Karpas-422 (cell line): ENCODE measurements around the gene PDZD11. TPM values are rescaled to one million over a fixed set of nuclear protein-coding genes. Genes with fewer than 3 reads are reported as not detected.
"Not testable (repeated sequence)": the region's sequence is repeated elsewhere in the genome, so short reads cannot be mapped to it uniquely, and the experiment has no call there.

ENCODE experiments used
- DNase-seq: peaks from one replicate; pipeline ENCODE4 v3.0.0-alpha.2; 2015
- H2AFZ ChIP-seq: fragments of 200-600 bp; sonication (generic); 2 replicates; pipeline ENCODE4 v1.6.1; 2014; ENCODE audit warnings: antibody characterized with exemption, low read length, mixed read lengths
- H3K27ac ChIP-seq: fragments of 200-600 bp; sonication (generic); 2 replicates; pipeline ENCODE4 v1.5.1; 2014; ENCODE audit warnings: mild to moderate bottlenecking, low read length, moderate library complexity
- H3K27me3 ChIP-seq: fragments of 200-600 bp; sonication (generic); 2 replicates; pipeline ENCODE4 v1.6.1; 2014; ENCODE audit warnings: low read length, mixed read lengths
- H3K36me3 ChIP-seq: fragments of 200-600 bp; sonication (generic); 2 replicates; pipeline ENCODE4 v1.6.1; 2014; ENCODE audit warnings: low read length, mixed read lengths; ENCODE audit not compliant: insufficient read depth
- H3K4me1 ChIP-seq: fragments of 200-600 bp; sonication (generic); 2 replicates; pipeline ENCODE4 v1.6.1; 2014; ENCODE audit warnings: mild to moderate bottlenecking, low read length, mixed read lengths
- H3K4me2 ChIP-seq: fragments of 200-600 bp; sonication (generic); 2 replicates; pipeline ENCODE4 v1.6.1; 2014; ENCODE audit warnings: low read length, low read depth, mild to moderate bottlenecking; ENCODE audit not compliant: poor library complexity, severe bottlenecking
- H3K4me3 ChIP-seq: fragments of 200-600 bp; sonication (generic); 2 replicates; pipeline ENCODE4 v1.5.1; 2014; ENCODE audit warnings: mild to moderate bottlenecking, antibody characterized with exemption, low read length, mixed read lengths
- H3K79me2 ChIP-seq: fragments of 200-600 bp; sonication (generic); 2 replicates; pipeline ENCODE4 v1.6.1; 2014; ENCODE audit warnings: mild to moderate bottlenecking, low read length, mixed read lengths
- H3K9ac ChIP-seq: fragments of 200-600 bp; sonication (generic); 2 replicates; pipeline ENCODE4 v1.6.0; 2014; ENCODE audit warnings: low read length
- H3K9me2 ChIP-seq: fragments of 200-600 bp; sonication (generic), shearing (Covaris generic); replicated peaks from 2 replicates; pipeline ENCODE4 v1.6.0; 2014; ENCODE audit warnings: mild to moderate bottlenecking, low read length, moderate library complexity; ENCODE audit not compliant: insufficient read depth
- H3K9me3 ChIP-seq: fragments of 300-700, 200-600 bp; sonication (generic); 2 replicates; pipeline ENCODE4 v1.6.1; 2014; ENCODE audit warnings: low read length, mixed read lengths
- H4K20me1 ChIP-seq: fragments of 200-600 bp; sonication (generic); 2 replicates; pipeline ENCODE4 v1.6.1; 2014; ENCODE audit warnings: mild to moderate bottlenecking, antibody characterized with exemption, low read length, low read depth; ENCODE audit not compliant: insufficient read depth
- total RNA-seq: library from RNA; depleted of rRNA; stranded (reverse); fragments of >200 nt; shearing (Covaris generic); gene quantifications from 2 replicates; pipeline ENCODE4 v1.2.3, GENCODE V29; 2014; ENCODE audit warnings: low replicate concordance

PDZD11 gene
- total RNA-seq, 1 experiment from 2014 or later, result 51.5 TPM

DNA sequence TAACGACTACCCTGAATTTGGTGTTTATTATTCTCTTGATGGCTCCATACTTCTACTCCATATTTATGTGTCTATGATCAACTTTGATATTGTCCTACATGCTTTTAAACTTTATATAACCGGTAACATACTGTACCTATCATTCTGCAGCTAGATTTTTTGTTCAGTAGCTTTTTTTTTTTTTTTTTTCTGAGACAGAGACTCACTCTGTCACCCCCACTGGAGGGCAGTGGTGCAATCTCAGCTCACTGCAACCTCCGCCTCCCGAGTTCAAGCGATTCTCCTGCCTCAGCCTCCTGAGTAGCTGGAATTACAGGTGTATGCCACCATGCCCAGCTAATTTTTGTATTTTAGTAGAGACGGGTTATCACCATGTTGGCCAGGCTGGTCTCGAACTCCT, 15.7 kb downstream of the PDZD11 start:
- not testable (repeated sequence) for H3K36me3 ChIP-seq, H3K27ac ChIP-seq, H4K20me1 ChIP-seq, H3K9ac ChIP-seq, H3K4me3 ChIP-seq, H3K27me3 ChIP-seq, H3K4me2 ChIP-seq, H3K4me1 ChIP-seq, H3K9me3 ChIP-seq, H3K79me2 ChIP-seq, DNase-seq, H2AFZ ChIP-seq, H3K9me2 ChIP-seq

DNA sequence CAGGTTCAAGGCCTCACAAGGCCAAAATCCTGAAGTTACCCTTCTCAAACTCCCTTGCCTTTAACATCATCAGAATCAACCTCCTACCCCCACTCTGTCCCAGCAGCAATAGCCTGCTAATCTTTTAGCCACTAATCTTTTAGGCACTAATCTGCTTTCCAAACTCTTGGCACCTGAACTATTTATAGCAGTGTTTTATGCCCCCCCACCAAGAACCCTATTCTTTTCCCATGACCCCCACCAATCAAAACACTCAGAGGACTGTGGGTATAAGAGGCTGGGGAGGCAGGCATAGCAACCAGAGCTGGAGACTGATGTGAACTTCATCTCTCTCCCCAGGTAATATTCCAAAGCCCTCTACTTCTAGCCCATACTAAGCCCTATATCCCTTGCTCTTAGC, 21.7 kb downstream of the PDZD11 start, which contains the start of gene ARR3:
Gene ARR3, plus strand, starts transcription at position 301 of the 400 bp plus-strand sequence. CDS start 1,052 bp downstream, outside the sequence.
- Histone ChIP-seq H3K9me3 (no peaks in the 10 kb centered on the region), H3K36me3 (no peaks in the 10 kb centered on the region), H4K20me1 (no peaks in the 10 kb centered on the region), H3K27me3 (no peaks in the 10 kb centered on the region), H3K4me1 (no peaks in the 10 kb centered on the region), H3K4me2 (no peak within 1 kb of the TSS), H3K27ac (no peak within 1 kb of the TSS), H3K4me3 (no peak within 1 kb of the TSS), H3K9me2 (no peaks in the 10 kb centered on the region), H3K9ac (no peak within 1 kb of the TSS), H2AFZ (no peak within 1 kb of the TSS), H3K79me2 (no peaks in the 10 kb centered on the region)
- no peak for DNase-seq

DNA sequence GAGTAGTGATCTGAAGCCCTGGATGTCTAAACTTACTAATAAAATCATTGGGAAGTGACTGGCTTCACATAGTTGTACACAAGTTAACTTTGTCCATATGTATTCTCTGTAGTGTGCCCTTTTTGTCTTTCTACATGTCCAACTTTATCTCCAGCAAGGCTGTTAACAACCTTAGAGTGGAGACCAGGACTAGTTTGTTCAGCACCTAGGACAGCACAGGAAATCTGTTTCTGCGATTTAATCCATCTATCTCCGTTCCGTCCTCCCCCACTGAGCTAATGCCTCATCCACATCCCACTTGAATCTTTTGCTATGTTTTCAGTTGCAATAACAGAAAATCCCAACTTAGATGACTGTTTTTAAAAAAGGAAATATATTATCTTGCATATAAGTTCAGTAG, 24.9 kb downstream of the PDZD11 start:
- H3K36me3 ChIP-seq, result no peaks in the 10 kb centered on the region
- no peaks in the 10 kb centered on the region for H3K4me1 ChIP-seq
- no peak overlapping the region for H3K27ac ChIP-seq
- H3K79me2 ChIP-seq, result no peaks in the 10 kb centered on the region
- H3K4me3 ChIP-seq, result no peak overlapping the region
- H3K9me2 ChIP-seq, result no peaks in the 10 kb centered on the region
- H4K20me1 ChIP-seq, result no peaks in the 10 kb centered on the region
- DNase-seq, result no peak
- H3K27me3 ChIP-seq, result no peaks in the 10 kb centered on the region
- H2AFZ ChIP-seq, result no peak overlapping the region
- no peak overlapping the region for H3K9ac ChIP-seq
- no peak overlapping the region for H3K4me2 ChIP-seq
- no peaks in the 10 kb centered on the region for H3K9me3 ChIP-seq

DNA sequence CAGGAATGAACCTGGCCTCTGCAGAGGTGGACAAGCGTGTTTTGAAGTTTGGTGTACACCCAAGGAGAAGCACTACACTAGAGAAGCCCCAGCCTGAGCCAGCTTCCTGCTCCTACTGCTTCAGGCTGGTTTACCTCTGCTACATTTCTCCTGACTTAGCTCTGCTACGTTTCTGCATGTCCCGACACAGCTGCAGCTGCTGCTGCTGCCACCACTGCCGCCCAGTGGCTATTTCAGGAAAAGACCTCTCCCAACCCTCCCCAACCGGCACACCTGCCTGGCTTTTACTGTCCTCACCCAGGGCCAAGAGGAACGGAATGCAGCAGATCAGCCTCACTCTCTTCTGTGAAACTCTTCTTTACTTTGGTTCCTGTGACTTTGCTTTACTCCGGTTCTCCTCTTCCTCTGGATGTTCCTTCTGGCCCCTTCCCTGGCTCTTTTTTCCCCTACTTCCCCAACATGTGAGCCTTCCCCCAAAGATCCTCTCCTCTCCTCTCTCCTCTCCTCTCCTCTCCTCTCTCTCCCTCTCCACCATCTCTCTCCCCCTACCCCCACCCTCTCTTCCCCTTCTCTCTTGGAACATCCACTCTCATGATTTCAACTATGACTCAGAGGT, 26.7 kb downstream of the PDZD11 start:
- H3K36me3 ChIP-seq, result no peaks in the 10 kb centered on the region
- H3K9ac ChIP-seq, result no peak overlapping the region
- no peaks in the 10 kb centered on the region for H3K4me1 ChIP-seq
- no peaks in the 10 kb centered on the region for H4K20me1 ChIP-seq
- H3K27ac ChIP-seq, result no peak overlapping the region
- H3K4me3 ChIP-seq, result no peak overlapping the region
- H3K79me2 ChIP-seq, result no peaks in the 10 kb centered on the region
- peak; percentile 80 for DNase-seq
- H2AFZ ChIP-seq, result no peak overlapping the region
- no peaks in the 10 kb centered on the region for H3K9me3 ChIP-seq
- H3K9me2 ChIP-seq, result no peaks in the 10 kb centered on the region
- H3K4me2 ChIP-seq, result no peak overlapping the region
- H3K27me3 ChIP-seq, result no peaks in the 10 kb centered on the region

DNA sequence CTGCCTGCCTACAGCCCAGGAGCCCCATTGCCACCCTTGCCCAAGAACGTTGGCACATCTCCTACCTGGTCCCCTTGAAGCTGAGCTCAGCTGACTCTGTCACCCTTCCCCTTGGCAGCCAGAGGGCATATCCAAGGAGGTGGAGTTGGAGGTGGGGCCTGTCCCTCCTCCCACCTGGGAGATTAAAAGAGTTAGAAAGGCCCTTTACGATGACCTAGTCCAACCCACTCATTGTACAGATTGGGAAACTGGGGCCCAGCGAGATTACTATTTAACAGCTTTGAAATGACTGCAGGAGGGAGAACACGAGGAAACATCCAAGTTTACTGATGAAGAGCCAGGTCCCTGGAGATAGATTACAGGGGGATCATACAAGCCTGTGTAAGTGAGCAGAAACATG, 29.6 kb downstream of the PDZD11 start, which contains the start of gene P2RY4:
Gene P2RY4, minus strand, starts transcription at position 101 of the 400 bp plus-strand sequence. CDS start 580 bp downstream, outside the sequence.
- Histone ChIP-seq H3K4me2 (no peak within 1 kb of the TSS), H4K20me1 (no peaks in the 10 kb centered on the region), H3K79me2 (no peaks in the 10 kb centered on the region), H3K27ac (no peak within 1 kb of the TSS), H3K9me2 (no peaks in the 10 kb centered on the region), H3K4me1 (no peaks in the 10 kb centered on the region), H3K36me3 (no peaks in the 10 kb centered on the region), H3K27me3 (no peaks in the 10 kb centered on the region), H2AFZ (no peak within 1 kb of the TSS), H3K9ac (no peak within 1 kb of the TSS), H3K9me3 (no peaks in the 10 kb centered on the region), H3K4me3 (no peak within 1 kb of the TSS)
- DNase-seq, result no peak

DNA sequence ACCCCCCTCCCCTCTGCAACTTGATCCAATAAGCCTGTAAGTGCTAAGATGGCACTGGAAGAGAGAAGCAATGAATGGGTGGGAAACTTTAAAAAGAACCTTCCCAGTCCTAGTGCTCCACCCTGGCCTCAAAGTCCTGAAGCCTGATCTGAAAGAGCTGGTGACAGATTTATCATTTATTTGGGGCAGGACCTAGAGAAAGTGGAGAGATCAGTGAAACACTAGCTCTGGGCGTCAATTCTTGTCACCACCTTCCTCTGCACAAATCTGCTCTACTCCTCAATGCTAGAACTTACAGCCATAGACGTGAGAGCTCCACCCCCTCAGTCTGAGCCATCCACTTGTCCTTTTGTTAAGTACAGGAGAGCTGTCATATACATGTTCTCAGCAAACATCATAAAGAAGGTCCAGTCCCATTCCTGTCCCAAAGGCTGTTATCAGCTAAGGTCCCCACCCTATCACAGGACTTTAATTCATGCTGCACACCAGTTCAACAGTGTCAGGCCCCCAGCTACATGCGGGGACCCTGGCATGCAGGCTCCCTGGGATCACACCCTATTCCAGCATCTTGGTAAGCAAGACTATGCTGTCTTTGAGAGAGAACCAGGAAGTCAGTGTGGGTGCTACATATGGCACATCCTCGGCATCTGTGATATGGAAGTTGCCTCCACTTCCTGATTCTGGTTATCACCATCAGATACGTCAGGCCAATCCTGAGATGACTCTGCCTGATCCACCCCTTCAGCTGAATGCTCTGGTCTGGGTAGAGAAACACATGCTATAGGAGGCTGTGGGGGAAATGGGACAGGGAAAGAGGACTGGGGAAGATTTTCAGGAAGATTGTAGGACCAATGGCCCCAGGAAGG, 32.1 kb downstream of the PDZD11 start:
- no peak overlapping the region for H2AFZ ChIP-seq
- H3K4me3 ChIP-seq, result no peak overlapping the region
- no peaks in the 10 kb centered on the region for H3K27me3 ChIP-seq
- no peaks in the 10 kb centered on the region for H3K79me2 ChIP-seq
- no peak overlapping the region for H3K4me2 ChIP-seq
- no peak for DNase-seq
- no peak overlapping the region for H3K27ac ChIP-seq
- no peaks in the 10 kb centered on the region for H3K9me3 ChIP-seq
- H3K36me3 ChIP-seq, result no peaks in the 10 kb centered on the region
- no peaks in the 10 kb centered on the region for H3K4me1 ChIP-seq
- no peaks in the 10 kb centered on the region for H4K20me1 ChIP-seq
- H3K9me2 ChIP-seq, result no peaks in the 10 kb centered on the region
- no peak overlapping the region for H3K9ac ChIP-seq

DNA sequence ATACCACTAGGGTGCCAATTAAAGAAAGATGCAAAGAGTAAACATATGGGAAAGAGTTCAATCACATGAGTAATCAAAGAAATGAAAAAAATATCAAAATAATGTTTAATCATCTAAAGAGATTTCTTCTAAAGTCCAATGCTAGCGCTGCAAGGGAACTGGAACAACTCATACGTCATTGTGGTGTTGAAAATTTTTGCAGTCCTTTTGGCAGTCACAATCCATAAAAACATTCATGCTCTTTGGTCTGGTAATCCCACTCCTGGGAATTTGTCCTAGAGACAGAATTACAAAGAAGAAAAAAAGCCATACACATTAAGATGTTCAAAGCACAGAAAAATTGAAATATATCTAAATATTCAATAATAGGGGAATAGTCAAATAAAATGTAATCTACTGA, 34.3 kb downstream of the PDZD11 start:
- no peak overlapping the region for H3K9ac ChIP-seq
- no peaks in the 10 kb centered on the region for H3K27me3 ChIP-seq
- H3K36me3 ChIP-seq, result no peaks in the 10 kb centered on the region
- no peaks in the 10 kb centered on the region for H3K9me3 ChIP-seq
- no peak overlapping the region for H3K4me3 ChIP-seq
- no peak for DNase-seq
- no peaks in the 10 kb centered on the region for H3K4me1 ChIP-seq
- H3K27ac ChIP-seq, result no peak overlapping the region
- H2AFZ ChIP-seq, result no peak overlapping the region
- no peaks in the 10 kb centered on the region for H3K79me2 ChIP-seq
- no peak overlapping the region for H3K4me2 ChIP-seq
- H3K9me2 ChIP-seq, result no peaks in the 10 kb centered on the region
- H4K20me1 ChIP-seq, result no peaks in the 10 kb centered on the region

DNA sequence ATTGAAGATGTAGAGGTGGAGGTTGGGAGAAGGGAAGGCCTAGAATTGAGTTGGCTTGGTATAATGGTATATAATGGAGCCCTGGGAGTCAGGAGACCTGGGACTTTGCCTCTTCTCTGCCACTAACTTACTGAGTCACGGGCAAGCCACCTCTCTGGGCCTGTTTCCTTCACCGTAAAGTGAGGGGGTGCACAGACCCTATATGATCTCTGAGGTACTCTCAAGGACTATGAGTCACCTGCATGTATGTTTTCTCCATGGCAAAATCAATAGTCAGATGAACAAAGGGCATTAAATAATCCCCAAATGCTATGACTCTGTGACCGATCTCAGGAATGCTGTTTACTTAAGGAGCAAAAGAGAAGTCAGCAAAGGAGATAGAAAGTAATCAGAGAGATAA, 34.8 kb downstream of the PDZD11 start:
- no peaks in the 10 kb centered on the region for H3K79me2 ChIP-seq
- H3K9me3 ChIP-seq, result no peaks in the 10 kb centered on the region
- no peak overlapping the region for H3K4me3 ChIP-seq
- no peak overlapping the region for H3K9ac ChIP-seq
- H4K20me1 ChIP-seq, result no peaks in the 10 kb centered on the region
- no peaks in the 10 kb centered on the region for H3K9me2 ChIP-seq
- no peak for DNase-seq
- no peaks in the 10 kb centered on the region for H3K36me3 ChIP-seq
- H3K4me2 ChIP-seq, result no peak overlapping the region
- H3K27ac ChIP-seq, result no peak overlapping the region
- H2AFZ ChIP-seq, result no peak overlapping the region
- no peaks in the 10 kb centered on the region for H3K27me3 ChIP-seq
- no peaks in the 10 kb centered on the region for H3K4me1 ChIP-seq
